H1 (cell line): ENCODE results near the gene POPDC3. TPM values are rescaled to one million over a fixed set of nuclear protein-coding genes. Genes with fewer than 3 reads are reported as not detected.

Source experiments
- ASH2L ChIP-seq: fragments of 200-600, 300-600 bp; sonication (generic); IDR thresholded peaks from one replicate; pipeline ENCODE4 v1.7.1; 2017; ENCODE audit warnings: low read length
- KDM4A ChIP-seq: IDR thresholded peaks from one replicate; pipeline ENCODE4 v1.7.1; 2012; ENCODE audit warnings: low read depth, mild to moderate bottlenecking, moderate library complexity, low read length, inconsistent platforms; ENCODE audit not compliant: severe bottlenecking
- RBBP5 ChIP-seq: IDR thresholded peaks from 2 replicates; pipeline ENCODE4 v1.7.1; 2012; ENCODE audit warnings: low read depth, mild to moderate bottlenecking, inconsistent platforms, low read length, moderate library complexity, borderline replicate concordance
- RNF2 ChIP-seq: fragments of 200-900, 300-1000 bp; sonication (generic); IDR thresholded peaks from 2 replicates; pipeline ENCODE4 v1.7.1; 2016; ENCODE audit warnings: borderline replicate concordance, low read depth, mild to moderate bottlenecking, antibody characterized with exemption, low read length; ENCODE audit not compliant: poor library complexity, severe bottlenecking; ENCODE audit errors: missing control alignments
- SUZ12 ChIP-seq: fragments of 200-600 bp; sonication (generic); IDR thresholded peaks from 2 replicates; pipeline ENCODE4 v1.6.1; 2012; ENCODE audit warnings: mild to moderate bottlenecking, inconsistent platforms, low read length, moderate library complexity, mixed read lengths
- TAF1 ChIP-seq: IDR thresholded peaks from 2 replicates; pipeline ENCODE4 v1.6.1; 2011; ENCODE audit warnings: mild to moderate bottlenecking, low read depth, low read length
- polyA plus RNA-seq, 7 experiments: library from polyadenylated mRNA; depleted of rRNA in 3 of 7; stranded (reverse) in 5 of 7; unstranded in 2 of 7; fragments of >200 nt in 5 of 7; fragments of 200-250 nt in 2 of 7; gene quantifications; 1 replicate in 5 of 7; 2 replicates in 1 of 7; 4 replicates in 1 of 7; pipeline versions ENCODE4 v1.2.1 to v1.2.3, GENCODE V29; 2011 to 2013; ENCODE audit warnings: missing spikeins in 2 of 7, mixed read lengths in 2 of 7
- total RNA-seq: library from RNA; stranded (reverse); fragmentation: NEBNext Ultra II Directional; extraction: Animal tissue kit (Norgen Biotek cat#: 25700); gene quantifications from 2 replicates; pipeline ENCODE4 v1.2.1, GENCODE V29; 2021
- TF ChIP-seq, protein P1 (sequence below), 3 experiments: IDR thresholded peaks; 1 replicate in 2 of 3; 2 replicates in 1 of 3; pipeline versions ENCODE4 v1.5.1 to v1.6.1; 2011; ENCODE audit warnings: low read length in 3 of 3, mild to moderate bottlenecking in 3 of 3, inconsistent platforms in 2 of 3, low read depth in 1 of 3, moderate library complexity in 1 of 3; ENCODE audit not compliant: insufficient read depth in 1 of 3; ENCODE audit errors: control extremely low read depth in 1 of 3

POPDC3 gene
- total and polyA plus RNA-seq, 2 of the 8 experiments (the other 6 are each of a cell fraction or from before 2014, with no cell fraction given): 3.7 to 6.5 TPM

DNA sequence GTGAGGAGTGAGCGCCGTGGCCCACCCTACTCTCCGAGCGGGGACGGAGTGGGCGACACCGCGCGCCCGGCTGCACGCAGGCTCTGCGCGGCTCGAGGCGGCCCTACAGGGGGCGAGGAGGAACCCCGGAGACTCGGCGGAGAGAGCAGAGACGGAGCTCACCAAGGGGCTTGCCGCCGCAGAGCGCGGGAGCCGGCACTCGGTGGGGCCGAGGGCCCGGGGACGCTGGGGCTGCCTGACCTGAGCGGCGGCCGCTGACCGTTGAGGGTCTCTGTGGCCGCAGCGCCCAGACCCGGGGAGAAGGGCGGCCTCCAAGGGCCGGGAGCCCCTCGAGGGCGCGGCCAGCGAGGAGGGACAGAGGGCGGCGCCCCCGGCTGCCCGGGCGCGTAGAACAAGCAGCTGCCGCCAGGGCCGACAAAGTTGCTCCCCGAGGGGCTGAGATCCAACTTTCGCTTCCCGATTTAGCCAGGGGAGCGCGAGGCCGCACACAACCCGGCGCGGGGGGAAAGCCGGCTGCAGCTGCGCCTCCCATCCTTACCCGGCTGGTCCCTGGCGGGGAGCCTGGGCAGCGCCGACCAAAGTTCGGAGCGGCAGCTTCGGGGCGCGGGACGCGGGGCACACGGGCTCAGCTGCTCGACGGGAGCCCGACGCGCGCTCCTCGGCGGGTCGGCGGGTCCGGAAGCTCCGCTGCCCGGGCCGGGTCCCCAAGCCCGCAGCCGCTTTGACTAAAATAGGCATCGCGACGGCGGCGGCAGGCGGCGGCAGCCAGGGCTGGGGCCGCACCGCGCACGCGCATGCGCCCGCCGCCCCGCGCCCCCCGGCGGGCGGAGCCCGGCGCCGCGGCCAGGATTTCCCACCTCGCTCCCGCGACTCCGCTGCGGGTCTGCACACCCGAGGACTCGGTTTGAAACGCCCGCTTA lies 43.1 kb downstream of the POPDC3 start (continued):
- TF ChIP-seq ASH2L: peak; percentile 59
- peak; percentile 32 for TF ChIP-seq RNF2
- peak; percentile 90 for TF ChIP-seq KDM4A
- 0 out of 2 replicates have a peak, but pooled peaks have one; percentile 18 for TF ChIP-seq TAF1
- peak; percentile 61; the same call in 1 of the 2 replicates for TF ChIP-seq SUZ12
- TF ChIP-seq, protein P1, sequence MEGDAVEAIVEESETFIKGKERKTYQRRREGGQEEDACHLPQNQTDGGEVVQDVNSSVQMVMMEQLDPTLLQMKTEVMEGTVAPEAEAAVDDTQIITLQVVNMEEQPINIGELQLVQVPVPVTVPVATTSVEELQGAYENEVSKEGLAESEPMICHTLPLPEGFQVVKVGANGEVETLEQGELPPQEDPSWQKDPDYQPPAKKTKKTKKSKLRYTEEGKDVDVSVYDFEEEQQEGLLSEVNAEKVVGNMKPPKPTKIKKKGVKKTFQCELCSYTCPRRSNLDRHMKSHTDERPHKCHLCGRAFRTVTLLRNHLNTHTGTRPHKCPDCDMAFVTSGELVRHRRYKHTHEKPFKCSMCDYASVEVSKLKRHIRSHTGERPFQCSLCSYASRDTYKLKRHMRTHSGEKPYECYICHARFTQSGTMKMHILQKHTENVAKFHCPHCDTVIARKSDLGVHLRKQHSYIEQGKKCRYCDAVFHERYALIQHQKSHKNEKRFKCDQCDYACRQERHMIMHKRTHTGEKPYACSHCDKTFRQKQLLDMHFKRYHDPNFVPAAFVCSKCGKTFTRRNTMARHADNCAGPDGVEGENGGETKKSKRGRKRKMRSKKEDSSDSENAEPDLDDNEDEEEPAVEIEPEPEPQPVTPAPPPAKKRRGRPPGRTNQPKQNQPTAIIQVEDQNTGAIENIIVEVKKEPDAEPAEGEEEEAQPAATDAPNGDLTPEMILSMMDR (IDR thresholded peaks at IDR 0.05; ENCODE audit: control extremely low read depth in 1 of 3, insufficient read depth in 1 of 3, low read depth in 1 of 3, low read length in 3 of 3): peak in 1 of 3 experiments; percentile 5; a peak in 1 of 4 replicates
- TF ChIP-seq RBBP5: peak; percentile 78
